MV-4-11 (cell line): ENCODE measurements around the gene TENM3.

ENCODE experiments used
- DNase-seq: peaks from one replicate; lab custom pipeline; 2025; lab: John Stamatoyannopoulos, UW

The TENM3 gene

GRCh38 chr4:182842759-182843390 is 599.7 kb downstream of the TENM3 start:
- DNase-seq: no peak

GRCh38 chr4:182843808-182844325 is 600.7 kb downstream of the TENM3 start:
- DNase-seq: no peak

- no peak for DNase-seq
Observed at GRCh38 chr4:182845618-182846017, 602.4 kb downstream of the TENM3 start.

- no peak for DNase-seq
Observed at GRCh38 chr4:182846036-182846435, 602.8 kb downstream of the TENM3 start.

- no peak for DNase-seq
Observed at GRCh38 chr4:182847576-182848450, 604.6 kb downstream of the TENM3 start.

GRCh38 chr4:182848685-182849084 is 605.5 kb downstream of the TENM3 start:
- no peak for DNase-seq
